Stimulated activated naive CD8-positive, alpha-beta T cell treated with anti-CD3 and anti-CD28 coated beads, Interleukin-15, Interleukin-2, amounts not matched to agents 100 U/mL and 50 U/mL, for 24 hours (primary cell): ENCODE measurements around the gene HOXD3.

Experiments used
- ATAC-seq: fragments of 150-1000 bp; cut with Tn5 transposase; one replicate; pipeline ENCODE4 v1.10.0; 2021
- DNase-seq: peaks from one replicate; pipeline ENCODE4 v3.0.0; 2021

HOXD3 gene

DNA sequence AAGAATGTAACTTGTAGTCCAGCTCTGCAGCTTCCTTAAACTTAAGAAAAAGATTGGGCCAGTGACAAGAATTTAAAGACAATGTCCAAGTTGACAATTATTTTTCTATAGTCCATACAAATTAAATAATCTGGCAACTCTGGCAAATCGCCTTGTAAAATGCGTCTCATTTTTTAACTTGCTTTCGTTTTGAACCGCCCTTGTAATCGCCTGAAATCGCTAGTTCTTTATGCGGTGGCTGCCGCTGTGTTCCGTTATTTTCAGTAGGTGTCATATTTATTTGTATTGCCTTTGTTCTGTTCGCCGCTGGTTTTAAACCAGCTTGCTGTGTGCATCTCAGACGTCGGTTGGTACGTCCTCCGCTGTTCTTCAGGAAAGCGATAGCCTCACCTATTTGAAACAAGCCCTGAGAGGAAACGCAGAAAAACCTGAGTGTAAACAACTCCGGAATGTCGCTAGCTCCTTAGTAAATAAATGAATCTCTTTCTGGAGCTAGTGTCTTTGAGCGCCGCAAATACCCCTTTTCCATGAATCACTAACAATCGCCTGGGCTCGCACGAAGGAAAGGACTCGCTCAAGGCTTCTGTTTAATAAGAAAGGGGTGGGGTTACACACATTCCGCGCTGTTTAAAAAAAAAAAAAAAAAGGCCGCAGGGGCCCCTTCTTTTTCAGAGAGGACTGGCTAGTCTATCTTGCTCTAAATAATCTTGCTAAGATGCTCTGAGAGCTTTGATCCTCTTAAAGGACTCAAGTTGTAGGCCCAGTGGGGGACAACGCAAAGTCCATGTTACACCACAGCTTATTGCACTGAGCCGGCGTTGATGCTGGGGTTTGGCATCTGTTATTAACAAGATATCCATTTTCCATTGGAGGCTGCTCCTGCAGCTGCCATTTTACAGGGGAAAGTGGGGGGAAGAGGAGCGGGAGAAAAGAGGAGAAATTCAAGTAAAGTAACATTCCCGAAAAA is 24.6 kb upstream of the HOXD3 start:
- no peak for ATAC-seq
- DNase-seq: no peak

DNA sequence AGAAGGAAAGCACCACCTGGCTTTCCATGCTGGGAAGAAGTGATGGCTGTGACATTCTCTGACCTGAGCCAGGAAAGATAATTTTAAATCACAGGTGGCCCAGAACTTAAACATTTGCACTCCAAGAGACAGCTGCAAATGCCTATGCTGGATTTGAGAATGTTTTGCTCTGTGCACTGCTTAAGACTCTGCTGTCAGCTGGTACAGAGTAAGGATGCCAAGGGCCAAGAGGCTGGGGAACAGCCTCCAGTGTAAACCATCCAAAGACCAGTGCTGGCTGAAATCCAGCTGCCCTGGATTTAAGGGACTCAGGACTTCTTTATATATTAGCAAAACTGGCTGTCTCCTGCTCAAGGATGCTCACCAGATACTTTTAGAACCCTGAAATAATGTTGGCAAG is 23.7 kb upstream of the HOXD3 start:
- DNase-seq: no peak
- no peak for ATAC-seq

DNA sequence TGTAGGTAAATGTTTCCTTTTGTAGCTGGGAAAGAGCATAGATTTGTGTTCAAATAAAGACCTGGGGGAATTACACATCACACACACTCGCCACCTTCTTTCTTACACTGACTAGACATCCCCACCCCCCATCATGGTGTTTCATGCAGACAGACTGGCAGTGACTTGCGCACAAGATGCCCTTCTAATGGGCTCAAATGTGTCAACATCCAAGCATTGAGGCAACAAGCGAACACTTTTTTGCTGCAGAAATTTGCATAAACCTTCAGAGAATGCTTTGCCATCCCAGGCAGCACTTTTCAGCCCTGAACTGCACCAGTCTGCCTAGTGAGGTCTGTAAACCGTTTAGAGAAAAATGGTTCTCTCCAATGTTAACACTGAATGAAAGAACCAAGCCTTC is 23.1 kb upstream of the HOXD3 start:
- DNase-seq (no peak), ATAC-seq (no peak)

DNA sequence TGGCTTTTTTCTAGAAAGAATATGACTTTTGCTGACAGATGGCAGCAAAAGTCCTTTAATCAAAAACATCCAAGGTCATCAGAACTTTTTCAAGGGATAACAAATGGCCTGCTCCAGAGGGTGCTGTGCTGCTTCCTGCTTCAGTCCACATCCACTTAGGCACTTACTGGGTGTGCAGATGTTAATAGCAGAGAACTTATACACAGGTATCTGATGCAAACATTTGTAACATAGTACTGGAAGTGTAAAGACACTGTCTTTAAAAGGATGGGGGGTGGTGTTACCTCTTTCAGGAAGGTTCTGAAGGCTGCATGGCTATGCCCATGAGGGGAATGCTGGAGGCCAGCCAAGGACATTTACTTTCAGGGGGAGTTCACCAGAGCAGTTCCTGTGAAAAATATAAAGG is 22.1 kb upstream of the HOXD3 start:
- no peak for DNase-seq

DNA sequence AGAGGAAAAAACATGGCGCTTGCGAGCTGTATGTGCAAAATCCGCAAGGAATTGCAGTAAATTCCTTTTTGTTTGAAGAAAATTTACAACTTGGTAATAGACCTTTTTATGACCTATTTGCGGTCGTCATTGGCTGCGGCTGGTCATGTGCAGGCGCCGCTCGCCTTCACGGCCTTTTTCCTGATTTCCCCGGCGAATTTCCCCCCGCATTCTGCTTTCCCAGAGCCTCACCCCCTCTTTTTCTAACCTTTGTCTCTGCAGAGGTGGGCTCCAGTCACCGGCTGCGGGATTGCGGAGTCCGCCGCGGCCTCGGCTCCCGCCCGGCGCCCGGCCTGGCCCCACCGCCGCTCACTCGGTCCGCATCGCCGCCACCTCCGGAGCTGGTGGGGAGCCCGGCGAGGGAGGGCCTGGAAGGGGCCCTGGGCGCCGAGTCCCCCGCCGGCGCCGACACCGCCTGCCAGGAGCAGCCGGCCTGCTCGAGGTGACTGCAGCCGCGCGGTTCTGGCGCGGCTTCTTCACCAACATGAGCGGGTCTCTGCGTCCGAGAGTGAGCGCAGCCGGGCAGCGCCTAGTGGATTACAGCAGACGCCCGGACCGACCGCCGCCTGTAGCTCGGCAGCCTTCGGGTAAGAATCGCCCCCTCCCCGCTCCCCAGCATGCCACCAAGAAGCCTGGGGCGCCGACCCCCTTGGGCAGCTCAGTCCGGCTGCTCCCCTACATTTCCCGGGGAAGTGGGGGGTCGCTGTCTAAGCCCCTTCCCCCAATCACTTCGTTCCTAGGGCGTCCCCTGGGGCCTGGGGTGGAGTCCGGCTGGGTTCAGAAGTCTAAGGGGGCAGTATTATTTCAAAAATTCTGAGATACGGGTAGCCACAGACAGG is 20.5 kb upstream of the HOXD3 start:
- ATAC-seq: no peak
- DNase-seq: no peak

More for the DNA sequence above, 22.1 kb upstream of the HOXD3 start:
- ATAC-seq: no peak

DNA sequence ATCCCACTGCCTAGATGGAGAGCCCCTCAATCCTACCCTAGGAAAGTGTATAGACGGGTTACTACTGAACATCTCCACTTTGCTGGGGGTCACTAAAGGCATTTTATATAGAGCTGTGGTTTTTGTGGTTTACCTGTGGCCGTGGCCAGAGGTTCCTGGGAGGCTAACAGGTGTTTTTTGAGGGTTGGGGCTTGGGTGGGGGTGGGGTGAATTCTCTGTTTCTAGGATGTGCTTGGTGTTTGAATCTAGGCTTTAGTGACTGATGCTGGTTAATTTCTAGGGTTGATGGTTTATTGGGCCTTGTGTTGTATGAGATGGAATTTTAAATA is 19.9 kb upstream of the HOXD3 start:
- no peak for DNase-seq
- ATAC-seq: no peak

DNA sequence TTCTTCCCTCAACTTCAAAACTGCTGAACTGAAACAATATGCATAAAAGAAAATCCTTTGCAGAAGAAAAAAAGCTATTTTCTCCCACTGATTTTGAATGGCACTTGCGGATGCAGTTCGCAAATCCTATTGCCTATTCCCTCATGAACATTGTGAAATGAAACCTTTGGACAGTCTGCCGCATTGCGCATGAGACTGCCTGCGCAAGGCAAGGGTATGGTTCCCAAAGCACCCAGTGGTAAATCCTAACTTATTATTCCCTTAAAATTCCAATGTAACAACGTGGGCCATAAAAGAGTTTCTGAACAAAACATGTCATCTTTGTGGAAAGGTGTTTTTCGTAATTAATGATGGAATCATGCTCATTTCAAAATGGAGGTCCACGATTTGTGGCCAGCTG is 19.2 kb upstream of the HOXD3 start:
- DNase-seq (no peak), ATAC-seq (no peak)

DNA sequence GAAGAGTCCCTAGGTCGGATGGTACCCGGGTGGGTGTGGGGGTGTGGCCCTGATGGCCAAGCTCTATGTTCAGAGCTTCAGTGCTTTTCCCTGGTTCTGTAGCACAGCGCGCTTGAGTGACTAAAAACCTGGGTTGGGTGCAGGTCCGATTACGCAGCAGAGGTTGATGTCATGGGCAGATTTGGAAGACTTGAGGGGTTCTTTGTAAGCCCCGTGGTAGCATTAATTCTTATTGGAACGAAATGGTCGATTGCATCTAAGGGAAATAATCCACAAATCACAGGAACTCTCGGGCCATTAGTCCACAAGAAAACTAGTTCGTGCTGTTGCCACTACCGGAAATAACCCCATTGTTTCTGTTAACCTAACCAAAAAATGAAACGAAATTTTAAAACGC is 18.6 kb upstream of the HOXD3 start:
- DNase-seq: no peak
- no peak for ATAC-seq

DNA sequence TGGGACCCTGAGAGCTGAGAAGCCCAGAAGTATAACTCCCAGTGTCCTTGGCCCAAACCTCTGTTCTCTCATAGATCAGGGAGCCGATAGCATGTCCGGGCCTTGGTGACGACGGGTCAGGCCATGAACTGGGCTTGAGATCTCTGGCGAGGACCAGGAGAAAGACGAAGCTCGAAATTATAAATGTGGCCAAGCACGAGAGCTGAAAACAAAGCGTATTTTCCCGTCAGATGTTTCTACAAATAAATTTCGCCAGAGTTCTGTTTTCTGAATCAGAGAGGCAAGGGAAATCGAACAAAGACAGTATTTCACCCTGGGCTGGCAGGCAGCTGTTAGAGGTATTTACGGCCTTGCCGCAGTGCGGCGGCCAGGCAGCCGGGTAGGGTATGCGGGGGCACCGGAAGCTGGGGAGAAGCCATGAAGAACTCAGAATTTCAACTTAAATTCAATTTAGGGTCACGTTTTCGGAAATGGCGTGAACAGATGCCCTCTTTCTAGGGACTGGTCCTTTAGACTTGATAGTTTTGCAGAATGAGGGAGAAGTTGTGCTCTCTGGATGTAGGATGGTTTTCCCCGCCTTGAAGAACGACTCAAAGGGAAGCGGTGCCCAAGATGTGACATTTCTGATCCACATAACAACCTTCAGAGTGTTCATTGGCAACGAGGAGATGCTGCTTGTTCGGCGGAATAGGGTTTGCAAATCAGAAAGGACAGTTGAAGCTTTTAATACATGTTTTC is 18.0 kb upstream of the HOXD3 start:
- DNase-seq (no peak), ATAC-seq (no peak)

DNA sequence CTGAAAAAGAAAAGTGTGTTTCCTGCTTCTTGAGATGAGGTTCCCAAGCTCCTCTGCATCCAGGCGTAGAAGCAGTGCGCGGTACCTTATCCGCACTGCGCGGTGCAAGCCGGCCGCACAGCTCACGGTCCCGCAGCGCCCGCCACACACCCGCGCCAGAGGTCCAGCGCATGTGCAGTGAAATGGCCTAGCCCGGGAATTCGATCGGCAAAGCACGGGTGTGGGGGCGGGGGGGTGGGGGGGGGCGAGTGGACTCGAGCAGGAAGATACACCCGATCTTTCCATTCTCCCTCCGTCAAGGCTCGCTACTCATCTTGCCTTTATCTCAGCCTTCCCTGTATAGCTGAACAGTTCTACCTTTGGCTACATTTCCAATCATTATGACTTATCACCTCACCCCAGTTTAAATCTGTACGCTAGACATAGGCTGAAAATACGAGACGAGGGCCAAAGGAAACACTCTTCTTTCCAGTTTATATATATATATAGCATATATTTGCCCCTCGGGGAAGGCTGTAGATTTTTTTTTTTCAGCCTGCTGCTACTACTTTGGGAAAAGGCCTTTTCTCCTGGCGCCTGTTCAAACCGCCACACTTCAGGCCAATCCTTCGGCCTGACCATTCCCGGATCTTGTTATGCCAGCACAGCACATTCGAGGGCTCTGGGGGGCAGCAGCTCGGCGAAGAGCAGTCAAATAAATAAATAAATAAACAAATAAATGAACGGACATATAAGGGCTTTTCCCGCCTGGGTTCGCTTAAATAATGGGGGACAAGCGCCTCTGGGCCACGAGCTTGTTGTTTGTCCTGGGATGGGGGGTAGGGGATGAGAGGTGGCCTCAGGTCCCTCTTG is 17.2 kb upstream of the HOXD3 start:
- no peak for ATAC-seq

DNA sequence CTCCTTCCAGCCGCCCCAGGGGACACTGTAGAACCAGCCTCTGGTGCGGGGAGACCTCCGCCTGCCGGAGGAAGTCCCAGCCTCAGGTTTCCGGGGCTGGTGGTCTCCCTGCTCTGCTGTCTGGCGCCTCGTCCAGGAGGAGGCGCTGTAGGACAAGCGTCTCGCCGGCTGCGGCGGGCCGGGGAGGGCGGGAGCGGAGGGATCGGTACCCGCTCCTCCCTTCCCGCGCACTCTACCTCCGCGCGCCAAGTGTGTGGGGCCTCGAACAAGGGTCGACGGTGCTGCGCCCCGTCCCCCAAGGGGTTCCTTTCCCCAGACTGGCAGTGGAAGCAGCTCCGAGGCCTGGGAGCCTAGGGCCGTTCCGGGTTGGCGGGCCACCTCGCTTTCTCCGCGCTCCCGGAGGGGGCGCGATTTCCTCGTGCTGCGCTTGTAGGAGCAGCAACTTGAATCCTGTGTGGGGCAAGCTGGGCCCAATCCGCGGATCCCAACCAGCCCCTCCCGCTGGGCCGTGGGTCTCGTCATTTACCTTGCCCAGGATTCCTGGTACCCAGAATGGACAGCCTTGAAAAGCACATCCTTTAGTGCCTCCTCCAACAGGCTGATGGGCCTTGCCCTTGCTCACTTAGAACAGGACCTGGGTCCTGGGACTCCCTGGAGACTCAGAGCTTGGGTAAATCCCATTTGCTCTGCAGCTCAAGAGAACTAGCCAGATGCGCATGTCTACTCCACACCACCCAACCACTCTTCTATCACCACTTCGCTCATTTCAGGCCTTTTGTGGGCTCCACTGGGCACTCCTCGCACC is 16.4 kb upstream of the HOXD3 start:
- DNase-seq (peak; percentile 80), ATAC-seq (peak; percentile 88)

More for the DNA sequence above, 17.2 kb upstream of the HOXD3 start:
- no peak for DNase-seq

DNA sequence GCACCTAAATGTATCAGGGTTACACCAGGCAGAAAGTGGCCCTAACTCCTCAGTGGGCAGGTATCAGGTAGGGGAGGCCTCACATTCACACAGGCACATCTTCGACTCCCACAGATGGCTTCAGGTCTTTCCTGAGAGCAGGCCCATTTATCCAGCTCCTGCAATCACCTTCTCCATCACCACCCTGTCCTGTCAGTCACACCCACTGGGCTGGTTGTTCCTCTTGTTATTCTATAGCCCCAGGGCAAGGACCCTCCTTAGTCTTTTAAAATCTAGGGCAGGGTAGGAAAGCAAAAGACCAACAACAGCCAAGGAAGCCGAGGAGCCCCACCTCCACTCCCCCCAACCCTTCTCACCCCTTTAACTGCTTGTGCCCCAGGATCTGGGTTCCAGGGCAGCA is 14.8 kb upstream of the HOXD3 start:
- ATAC-seq: no peak
- DNase-seq: no peak

DNA sequence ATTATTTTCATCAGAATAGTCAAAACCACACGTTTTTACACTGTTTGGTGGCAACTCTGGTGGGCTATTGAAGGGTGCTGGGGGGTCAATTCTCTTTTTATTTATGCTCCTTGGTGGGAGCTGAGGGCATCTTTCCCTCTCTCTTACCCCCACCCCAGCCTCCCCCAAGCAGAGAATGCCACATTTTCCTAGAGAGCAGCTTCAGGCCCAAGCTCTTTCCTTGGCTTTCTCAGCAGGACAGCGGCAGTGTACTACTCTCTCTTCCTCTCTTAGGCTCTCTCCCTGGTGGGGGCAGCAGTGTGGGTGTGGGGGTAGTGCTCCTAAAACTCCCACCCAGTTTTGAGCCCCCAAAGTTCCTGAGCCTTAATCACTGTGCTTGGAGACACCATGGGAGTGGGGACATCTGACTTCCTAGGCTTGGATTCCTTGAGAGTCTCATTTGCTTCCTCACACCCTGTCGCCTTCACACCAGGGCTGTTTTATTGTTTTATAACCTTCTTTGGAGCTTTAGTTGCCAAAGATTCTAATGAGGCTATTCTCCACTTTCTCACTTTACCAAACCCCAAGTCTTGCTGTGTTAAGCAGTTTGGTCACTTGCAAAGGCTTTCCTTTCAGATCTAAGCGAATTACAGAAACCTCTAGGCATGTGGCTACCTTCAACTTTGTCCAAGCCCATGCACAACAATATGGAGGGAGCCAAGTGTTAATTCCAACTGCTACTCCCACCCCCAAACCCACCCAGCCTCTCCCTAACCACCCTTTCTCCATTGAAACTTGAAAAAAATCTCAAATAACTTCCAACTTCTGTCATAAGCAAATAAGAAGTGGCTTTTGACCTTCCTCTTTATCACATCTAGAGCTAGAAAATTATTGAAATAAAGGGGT is 11.8 kb upstream of the HOXD3 start:
- no peak for DNase-seq
- no peak for ATAC-seq

DNA sequence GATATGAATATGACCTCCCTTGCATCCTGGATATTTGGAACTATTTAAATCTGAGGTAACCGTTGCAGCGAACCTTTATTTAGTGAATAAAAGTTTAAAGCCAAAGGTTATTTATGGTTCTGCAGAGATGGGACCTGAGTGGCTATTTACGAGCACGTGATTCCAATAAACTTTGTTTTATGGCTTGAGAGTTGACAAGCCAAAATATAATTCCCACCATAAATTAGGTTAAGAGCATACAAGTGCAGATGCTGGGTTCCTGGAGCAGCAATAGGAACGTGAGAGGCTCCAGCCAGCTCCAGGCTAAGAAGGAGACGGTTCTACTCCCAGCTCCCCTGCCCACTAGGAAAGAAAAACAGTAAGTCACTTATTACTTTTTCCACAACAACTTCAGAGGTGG is 11.0 kb upstream of the HOXD3 start:
- DNase-seq (no peak), ATAC-seq (no peak)

DNA sequence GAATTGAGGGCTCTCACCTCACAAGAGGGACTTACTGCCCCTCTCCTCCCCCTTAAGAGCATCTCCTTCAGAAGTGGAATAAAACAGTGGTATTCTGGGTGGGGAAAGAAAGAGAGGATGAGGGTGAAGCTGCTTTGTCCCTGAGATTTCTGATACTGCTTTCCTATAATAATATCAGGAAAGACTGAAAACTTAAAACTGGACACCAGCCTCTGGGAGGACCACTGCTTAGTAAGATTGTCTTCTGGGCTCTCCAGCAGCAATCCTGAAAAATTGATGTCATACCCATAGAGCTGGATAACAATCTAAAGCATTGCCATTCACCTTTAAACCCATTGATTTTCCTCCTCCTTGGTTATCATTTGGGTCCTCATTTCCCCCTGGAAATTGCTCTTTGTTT is 10.5 kb upstream of the HOXD3 start:
- ATAC-seq: no peak

DNA sequence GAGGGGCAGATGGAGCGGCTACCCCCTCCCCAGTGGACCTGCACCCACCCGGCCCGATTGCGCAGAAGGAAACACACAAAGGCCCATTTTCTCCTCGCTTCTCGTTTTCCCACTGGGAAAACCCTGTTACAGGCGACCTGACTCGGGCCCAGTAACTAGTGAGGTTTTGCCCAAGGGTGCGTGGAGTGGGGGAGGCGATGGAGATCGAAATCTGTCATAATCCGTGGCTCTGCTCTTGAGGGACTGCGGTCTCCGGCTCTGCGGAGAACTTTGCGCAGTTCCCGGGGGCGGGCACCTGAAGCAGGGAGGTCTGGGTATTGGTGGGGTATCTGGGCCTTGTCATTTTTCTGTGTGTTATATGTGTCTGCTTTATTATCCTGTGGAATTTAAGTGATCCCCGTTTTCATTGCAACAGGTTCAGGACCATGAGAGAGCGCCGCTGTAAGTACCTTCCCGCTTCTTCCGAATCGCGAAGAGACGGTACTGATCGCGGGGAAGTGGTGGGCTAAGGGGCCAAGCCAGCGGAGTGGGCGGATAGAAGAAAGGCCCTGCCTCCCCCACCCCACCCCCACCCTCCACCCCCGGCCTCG is 9.8 kb upstream of the HOXD3 start:
- DNase-seq (no peak), ATAC-seq (no peak)

More for the DNA sequence above, 10.5 kb upstream of the HOXD3 start:
- no peak for DNase-seq

DNA sequence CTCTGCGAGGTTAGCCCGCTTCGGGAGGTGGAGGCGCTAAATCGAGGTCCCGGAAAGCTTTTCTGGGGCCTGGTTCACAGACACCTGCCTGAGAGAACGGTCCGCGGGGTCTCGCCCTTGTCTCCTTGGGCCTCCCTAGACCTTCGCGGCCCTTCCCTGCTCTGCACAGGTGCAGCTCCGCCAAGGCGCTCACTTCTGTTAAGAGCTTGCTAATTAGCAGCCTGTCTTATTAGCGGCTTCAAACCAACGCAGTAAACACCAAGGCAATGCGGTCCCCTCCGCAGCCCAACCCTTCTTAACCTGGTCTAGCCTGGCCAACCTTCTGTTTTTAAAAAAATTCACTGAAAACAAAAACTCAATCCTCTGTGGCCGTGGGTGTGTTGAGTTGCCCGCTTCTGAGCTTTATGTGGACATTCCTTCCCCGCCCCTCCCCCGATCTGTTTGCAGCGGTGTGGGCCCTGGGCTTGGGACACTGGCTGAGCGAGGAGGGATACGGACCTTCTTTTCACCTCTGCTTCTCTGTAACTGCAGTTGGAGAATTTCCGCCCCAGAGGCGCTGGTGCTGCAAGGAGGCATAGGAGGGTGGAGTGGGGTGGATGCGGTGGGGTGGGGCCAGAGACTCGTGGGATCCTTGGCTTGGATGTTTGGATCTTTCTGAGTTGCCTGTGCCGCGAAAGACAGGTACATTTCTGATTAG is 9.2 kb upstream of the HOXD3 start:
- ATAC-seq: no peak

DNA sequence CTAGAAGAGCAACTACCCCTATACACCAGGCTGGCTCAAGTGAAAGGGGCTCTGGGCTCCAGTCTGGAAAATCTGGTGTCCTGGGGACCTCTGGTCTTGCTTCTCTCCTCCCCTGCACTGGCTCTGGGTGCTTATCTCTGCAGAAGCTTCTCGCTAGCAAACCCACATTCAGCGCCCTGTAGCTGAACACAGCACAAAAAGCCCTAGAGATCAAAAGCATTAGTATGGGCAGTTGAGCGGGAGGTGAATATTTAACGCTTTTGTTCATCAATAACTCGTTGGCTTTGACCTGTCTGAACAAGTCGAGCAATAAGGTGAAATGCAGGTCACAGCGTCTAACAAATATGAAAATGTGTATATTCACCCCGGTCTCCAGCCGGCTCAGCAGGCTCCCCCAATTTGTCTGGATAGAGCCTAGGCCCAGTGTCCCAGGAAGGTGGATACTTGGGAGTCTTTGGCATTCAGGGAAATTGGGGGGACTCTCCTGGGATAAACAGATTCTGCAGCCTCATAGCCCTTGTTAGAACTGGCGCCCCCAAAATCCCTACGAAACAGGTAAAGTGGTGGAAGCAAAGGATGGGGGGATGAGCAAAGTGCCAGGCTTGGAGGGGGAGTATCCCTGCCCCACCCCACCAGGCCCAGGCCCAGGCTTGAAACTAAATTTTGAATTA is 8.2 kb upstream of the HOXD3 start:
- ATAC-seq (no peak), DNase-seq (no peak)

More for the DNA sequence above, 9.2 kb upstream of the HOXD3 start:
- DNase-seq: no peak
